ENCODE results near the gene LDLRAD4. TPM values are rescaled to one million over a fixed set of nuclear protein-coding genes. Genes with fewer than 3 reads are reported as not detected.

The LDLRAD4 gene
- total RNA-seq, 1 experiment from 2014 or later = 3.6 TPM

GRCh38 chr18:13539843-13540476 lies 321.4 kb downstream of the LDLRAD4 start:
- Histone ChIP-seq H3K27me3 (replicated peaks; ENCODE audit: insufficient read depth, low read depth, low read length, poor library complexity) (peaks cover 5% of the 10 kb centered on the region), H3K36me3 (ENCODE audit: insufficient read depth, low read length, poor library complexity, severe bottlenecking) (no peaks in the 10 kb centered on the region), H3K4me3 (ENCODE audit: low read depth, low read length, poor library complexity, severe bottlenecking) (no peak overlapping the region), H3K9me3 (ENCODE audit: low read depth, low read length, poor library complexity, severe bottlenecking) (no peaks in the 10 kb centered on the region), H3K27ac (ENCODE audit: low read depth, low read length, poor library complexity, severe bottlenecking) (no peak overlapping the region), H3K4me1 (ENCODE audit: insufficient read depth, low read length, poor library complexity, severe bottlenecking) (peaks cover 32% of the 10 kb centered on the region)
- DNase-seq (ENCODE audit: low spot score) = no peak
- ChIA-PET CTCF (no interaction called here), POLR2A (ENCODE audit: low non-redundant PET) (no interaction called here)
- TF ChIP-seq CTCF (conservative IDR thresholded peaks at IDR 0.05; ENCODE audit: low read depth, low read length) = no peak
- no peak for TF ChIP-seq EZH2 (IDR thresholded peaks at IDR 0.05; ENCODE audit: borderline replicate concordance, low read depth, low read length, poor library complexity, severe bottlenecking)
- BruUV-seq (replicated peaks) = no TSS peak
- intact Hi-C loops (cut with micrococcal nuclease; ENCODE audit: unreplicated experiment) = loop anchor here (10.0 kb wide), 1 partner anchor 95 kb away; no protein-coding TSS in a partner anchor

GRCh38 chr18:13540477-13541182 lies 322.1 kb downstream of the LDLRAD4 start:
- peaks cover under 1% of the 10 kb centered on the region for H3K27me3 ChIP-seq (replicated peaks; ENCODE audit: insufficient read depth, low read depth, low read length, poor library complexity)
- H3K4me1 ChIP-seq (ENCODE audit: insufficient read depth, low read length, poor library complexity, severe bottlenecking) = peaks cover 32% of the 10 kb centered on the region
- POLR2A ChIA-PET (ENCODE audit: low non-redundant PET) = no interaction called here
- CTCF ChIA-PET = no interaction called here
- no peak for TF ChIP-seq EZH2 (IDR thresholded peaks at IDR 0.05; ENCODE audit: borderline replicate concordance, low read depth, low read length, poor library complexity, severe bottlenecking)
- no peak for TF ChIP-seq CTCF (conservative IDR thresholded peaks at IDR 0.05; ENCODE audit: low read depth, low read length)
- no peak overlapping the region for H3K27ac ChIP-seq (ENCODE audit: low read depth, low read length, poor library complexity, severe bottlenecking)
- no peak for DNase-seq (ENCODE audit: low spot score)
- no TSS peak for BruUV-seq (replicated peaks)
- H3K4me3 ChIP-seq (ENCODE audit: low read depth, low read length, poor library complexity, severe bottlenecking) = no peak overlapping the region
- H3K36me3 ChIP-seq (ENCODE audit: insufficient read depth, low read length, poor library complexity, severe bottlenecking) = no peaks in the 10 kb centered on the region
- H3K9me3 ChIP-seq (ENCODE audit: low read depth, low read length, poor library complexity, severe bottlenecking) = no peaks in the 10 kb centered on the region
- intact Hi-C loops (cut with micrococcal nuclease; ENCODE audit: unreplicated experiment) = loop anchor here (10.0 kb wide), 1 partner anchor 96 kb away; no protein-coding TSS in a partner anchor

GRCh38 chr18:13541621-13542519 lies 323.3 kb downstream of the LDLRAD4 start:
- intact Hi-C loops (cut with micrococcal nuclease; ENCODE audit: unreplicated experiment) = loop anchor here (10.0 kb wide), 1 partner anchor 97 kb away; no protein-coding TSS in a partner anchor
- no peak for TF ChIP-seq CTCF (conservative IDR thresholded peaks at IDR 0.05; ENCODE audit: low read depth, low read length)
- Histone ChIP-seq H3K9me3 (ENCODE audit: low read depth, low read length, poor library complexity, severe bottlenecking) (no peaks in the 10 kb centered on the region), H3K27me3 (replicated peaks; ENCODE audit: insufficient read depth, low read depth, low read length, poor library complexity) (no peaks in the 10 kb centered on the region), H3K4me1 (ENCODE audit: insufficient read depth, low read length, poor library complexity, severe bottlenecking) (peaks cover 32% of the 10 kb centered on the region), H3K36me3 (ENCODE audit: insufficient read depth, low read length, poor library complexity, severe bottlenecking) (no peaks in the 10 kb centered on the region), H3K4me3 (ENCODE audit: low read depth, low read length, poor library complexity, severe bottlenecking) (no peak overlapping the region), H3K27ac (ENCODE audit: low read depth, low read length, poor library complexity, severe bottlenecking) (no peak overlapping the region)
- BruUV-seq (replicated peaks) = no TSS peak
- no peak for DNase-seq (ENCODE audit: low spot score)
- ChIA-PET CTCF (no interaction called here), POLR2A (ENCODE audit: low non-redundant PET) (no interaction called here)

All from A673 (cell line).